Upper lobe of right lung (tissue), 1 donor: ENCODE measurements around the gene TNFSF10. TPM values are rescaled to one million over a fixed set of nuclear protein-coding genes. Genes with fewer than 3 reads are reported as not detected.

Source experiments
- ATAC-seq: fragments of 200-7000 bp; cut with Tn5 transposase; one replicate; pipeline ENCODE4 v1.9.1; 2020; ENCODE audit warnings: mild to moderate bottlenecking, moderate library complexity
- DNase-seq: peaks from one replicate; pipeline ENCODE4 v3.0.0-alpha.2; 2020
- H3K27ac ChIP-seq: fragments of 200-600 bp; one replicate; pipeline ENCODE4 v1.8.0; 2022
- H3K27me3 ChIP-seq: fragments of 200-600 bp; one replicate; pipeline ENCODE4 v1.8.0; 2022; ENCODE audit warnings: mild to moderate bottlenecking
- H3K36me3 ChIP-seq: fragments of 200-600 bp; one replicate; pipeline ENCODE4 v1.8.0; 2022
- H3K4me1 ChIP-seq: fragments of 200-600 bp; one replicate; pipeline ENCODE4 v1.8.0; 2022
- H3K4me3 ChIP-seq: fragments of 200-600 bp; one replicate; pipeline ENCODE4 v1.8.0; 2022; ENCODE audit warnings: mild to moderate bottlenecking
- H3K9me3 ChIP-seq: fragments of 200-600 bp; one replicate; pipeline ENCODE4 v1.8.0; 2022
- intact Hi-C: fragments of 100-400 bp; cut with DNase I; formaldehyde crosslinking; loops from one replicate; pipeline ENCODE4 v1.11.0; 2022
- total RNA-seq: library from RNA; stranded (reverse); fragmentation: NEBNext Ultra II Directional; extraction: Animal tissue kit (Norgen Biotek cat#: 25700); gene quantifications from one replicate; pipeline ENCODE4 v1.2.1, GENCODE V29; 2021
- TF ChIP-seq, protein P1 (sequence below): fragments of 200-600 bp; IDR thresholded peaks from one replicate; pipeline ENCODE4 v1.8.0; 2022; ENCODE audit warnings: antibody characterized with exemption
- donor health status: DM: no; HTN: yes; CAD: no; lungs with severe emphysema.

Gene TNFSF10
- total RNA-seq, 1 donor from 2014 or later, result 140 TPM

DNA sequence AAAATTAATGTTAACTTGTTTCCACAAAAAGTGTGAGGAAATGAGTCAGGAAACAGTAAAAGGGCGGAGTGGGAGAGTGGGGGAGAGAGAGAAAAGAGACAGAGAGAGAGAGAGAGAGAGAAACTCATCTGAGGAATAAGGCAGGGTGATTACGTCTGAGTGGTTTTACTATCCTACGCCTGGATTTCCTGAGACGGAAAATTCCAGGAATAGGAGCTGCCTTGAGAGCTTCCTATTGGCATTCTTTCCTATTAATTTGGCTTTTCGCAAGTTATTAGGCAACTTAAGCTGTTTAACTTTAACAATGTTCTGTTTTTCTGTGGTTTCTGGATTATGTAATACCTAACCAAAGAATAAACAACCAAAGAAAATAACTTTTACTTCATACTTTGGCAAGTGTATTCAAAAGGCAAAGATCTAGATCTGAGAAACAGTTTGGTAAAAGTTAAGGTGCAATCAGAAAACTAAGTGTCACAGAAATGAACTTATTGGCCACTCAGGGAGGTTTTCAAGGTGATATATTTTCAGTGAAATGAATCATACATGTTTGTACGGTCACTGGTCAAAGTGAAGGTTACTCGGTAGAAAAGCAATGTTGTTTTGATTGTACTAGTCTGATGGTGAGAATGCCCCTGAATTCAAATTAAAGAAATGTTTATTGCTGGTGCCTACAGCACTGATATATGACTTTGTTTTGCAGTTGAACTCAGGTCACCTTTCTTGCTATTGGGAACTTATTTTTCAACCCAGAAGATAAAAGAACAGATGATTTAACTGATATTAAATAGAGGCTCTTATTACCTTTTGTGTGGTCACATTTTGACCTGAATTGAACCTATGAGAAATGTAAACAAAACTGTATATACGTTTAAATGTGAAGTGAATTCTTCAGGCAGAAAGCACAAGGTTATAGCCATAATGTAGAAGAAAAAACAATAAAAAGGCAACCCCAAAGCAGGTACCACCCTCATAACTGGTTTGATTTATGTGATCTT, 39.9 kb upstream of the TNFSF10 start:
- Histone ChIP-seq H3K4me3 (peak overlapping the region; percentile 1), H3K27me3 (no peaks in the 10 kb centered on the region), H3K36me3 (no peaks in the 10 kb centered on the region), H3K9me3 (no peaks in the 10 kb centered on the region), H3K27ac (peak overlapping the region; percentile 77), H3K4me1 (peaks cover 23% of the 10 kb centered on the region)
- TF ChIP-seq, protein P1, sequence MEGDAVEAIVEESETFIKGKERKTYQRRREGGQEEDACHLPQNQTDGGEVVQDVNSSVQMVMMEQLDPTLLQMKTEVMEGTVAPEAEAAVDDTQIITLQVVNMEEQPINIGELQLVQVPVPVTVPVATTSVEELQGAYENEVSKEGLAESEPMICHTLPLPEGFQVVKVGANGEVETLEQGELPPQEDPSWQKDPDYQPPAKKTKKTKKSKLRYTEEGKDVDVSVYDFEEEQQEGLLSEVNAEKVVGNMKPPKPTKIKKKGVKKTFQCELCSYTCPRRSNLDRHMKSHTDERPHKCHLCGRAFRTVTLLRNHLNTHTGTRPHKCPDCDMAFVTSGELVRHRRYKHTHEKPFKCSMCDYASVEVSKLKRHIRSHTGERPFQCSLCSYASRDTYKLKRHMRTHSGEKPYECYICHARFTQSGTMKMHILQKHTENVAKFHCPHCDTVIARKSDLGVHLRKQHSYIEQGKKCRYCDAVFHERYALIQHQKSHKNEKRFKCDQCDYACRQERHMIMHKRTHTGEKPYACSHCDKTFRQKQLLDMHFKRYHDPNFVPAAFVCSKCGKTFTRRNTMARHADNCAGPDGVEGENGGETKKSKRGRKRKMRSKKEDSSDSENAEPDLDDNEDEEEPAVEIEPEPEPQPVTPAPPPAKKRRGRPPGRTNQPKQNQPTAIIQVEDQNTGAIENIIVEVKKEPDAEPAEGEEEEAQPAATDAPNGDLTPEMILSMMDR, result no peak
- intact Hi-C loops, result no loop called here
- DNase-seq, result no peak
- ATAC-seq, result peak; percentile 81

DNA sequence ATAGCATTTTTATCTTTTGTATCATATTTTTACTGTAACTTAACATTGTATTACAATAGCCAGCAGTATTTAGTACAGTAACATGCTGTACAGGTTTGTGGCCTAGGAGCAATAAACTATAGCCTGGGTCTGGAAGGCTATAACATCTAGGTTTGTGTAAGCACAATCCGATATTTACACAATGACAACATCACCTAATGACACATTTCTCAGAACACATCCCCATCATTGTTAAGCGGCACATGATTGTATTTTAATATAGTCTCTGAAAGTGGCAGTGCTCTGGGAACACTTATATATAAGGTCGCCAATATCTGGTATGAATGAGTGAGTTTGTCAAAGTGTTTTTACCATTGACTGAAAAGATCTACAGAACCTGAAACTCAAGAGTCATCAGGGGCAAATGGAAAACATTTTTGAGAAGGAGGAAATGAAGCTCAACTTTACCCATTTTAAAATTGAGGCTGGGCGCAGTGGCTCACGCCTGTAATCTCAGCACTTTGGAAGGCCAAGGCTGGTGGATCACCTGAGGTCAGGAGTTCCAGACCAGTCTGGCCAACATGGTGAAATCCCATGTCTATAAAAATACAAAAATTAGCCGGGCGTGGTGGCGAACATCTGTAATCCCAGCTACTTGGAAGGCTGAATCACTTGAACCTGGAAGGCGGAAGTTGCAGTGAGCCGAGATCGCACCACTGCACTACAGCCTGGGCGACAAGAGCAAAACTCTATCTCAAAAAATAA, 38.8 kb upstream of the TNFSF10 start:
- no peak for DNase-seq
- peak; percentile 20 for ATAC-seq
- Histone ChIP-seq H3K9me3 (no peaks in the 10 kb centered on the region), H3K36me3 (no peaks in the 10 kb centered on the region), H3K27ac (peak overlapping the region; percentile 77), H3K4me3 (peak overlapping the region; percentile 1), H3K4me1 (peaks cover 31% of the 10 kb centered on the region), H3K27me3 (no peaks in the 10 kb centered on the region)
- intact Hi-C loops, result no loop called here
- TF ChIP-seq, protein P1, result no peak

DNA sequence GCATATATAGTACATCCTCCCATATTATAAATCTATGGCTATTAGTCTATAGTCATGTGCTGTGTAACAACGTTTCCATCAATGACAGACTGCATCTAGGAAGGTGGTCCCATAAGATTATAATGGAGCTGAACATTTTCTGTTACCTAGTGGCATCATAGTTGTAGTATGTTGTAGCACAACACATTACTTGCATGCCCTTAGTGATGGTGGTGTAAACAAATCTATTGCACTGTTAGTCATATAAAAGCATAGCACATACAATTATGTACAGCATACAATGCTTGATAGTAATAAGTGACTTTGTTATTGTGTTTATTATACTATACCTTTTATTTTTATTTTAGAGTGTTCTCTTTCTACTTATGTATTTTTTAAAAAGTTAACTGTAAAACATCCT, 37.4 kb upstream of the TNFSF10 start:
- Histone ChIP-seq H3K9me3 (no peaks in the 10 kb centered on the region), H3K27me3 (no peaks in the 10 kb centered on the region), H3K4me3 (no peak overlapping the region), H3K4me1 (peaks cover 34% of the 10 kb centered on the region), H3K36me3 (no peaks in the 10 kb centered on the region), H3K27ac (no peak overlapping the region)
- TF ChIP-seq, protein P1, result no peak
- DNase-seq (no peak), ATAC-seq (no peak)
- intact Hi-C loops, result no loop called here

DNA sequence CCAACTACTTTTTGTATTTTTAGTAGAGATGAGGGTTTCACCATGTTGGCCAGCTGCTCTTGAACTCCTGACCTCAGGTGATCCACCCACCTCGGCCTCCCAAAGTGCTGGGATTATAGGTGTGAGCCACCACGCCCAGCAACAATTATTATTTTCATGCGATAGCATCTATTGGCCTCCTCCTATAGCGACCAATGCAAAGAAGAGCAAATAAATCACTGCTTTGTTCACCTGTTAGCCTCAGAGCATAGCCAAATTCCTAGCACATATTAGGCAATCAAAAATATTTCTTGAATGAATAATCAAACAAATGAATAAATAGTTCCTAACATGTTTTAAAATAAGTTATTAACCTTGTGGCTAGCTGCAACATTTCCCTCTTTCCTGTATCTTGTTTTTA, 36.8 kb upstream of the TNFSF10 start:
- Histone ChIP-seq H3K36me3 (no peaks in the 10 kb centered on the region), H3K27ac (no peak overlapping the region), H3K4me3 (no peak overlapping the region), H3K27me3 (no peaks in the 10 kb centered on the region), H3K9me3 (no peaks in the 10 kb centered on the region), H3K4me1 (peaks cover 34% of the 10 kb centered on the region)
- intact Hi-C loops, result no loop called here
- no peak for ATAC-seq
- TF ChIP-seq, protein P1, result no peak
- DNase-seq, result no peak

DNA sequence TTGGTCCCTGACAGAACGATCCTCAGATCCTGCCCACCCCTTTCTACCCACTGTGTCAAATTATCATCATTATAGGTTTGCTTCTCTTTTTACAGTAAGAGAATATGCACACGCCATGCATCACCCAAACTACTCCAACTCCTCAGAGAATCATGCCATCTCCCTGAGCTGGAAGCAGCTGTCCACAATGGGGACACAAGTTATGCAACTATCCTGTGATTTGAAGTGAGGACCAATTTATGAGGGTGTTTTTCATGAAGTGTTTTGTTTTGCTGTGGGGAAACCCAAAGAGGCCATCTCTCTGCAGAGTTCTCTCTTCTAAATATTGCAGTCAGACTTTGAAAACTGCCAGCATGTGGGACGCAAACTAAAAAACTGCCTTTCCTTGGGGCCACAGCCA, 35.8 kb upstream of the TNFSF10 start:
- peak; percentile 43 for ATAC-seq
- Histone ChIP-seq H3K9me3 (no peaks in the 10 kb centered on the region), H3K36me3 (no peaks in the 10 kb centered on the region), H3K4me3 (no peak overlapping the region), H3K27me3 (no peaks in the 10 kb centered on the region), H3K27ac (no peak overlapping the region), H3K4me1 (peaks cover 34% of the 10 kb centered on the region)
- intact Hi-C loops, result no loop called here
- DNase-seq, result no peak
- TF ChIP-seq, protein P1, result no peak
